PC-3 (cell line): ENCODE measurements around the gene PRMT1. TPM values are rescaled to one million over a fixed set of nuclear protein-coding genes. Genes with fewer than 3 reads are reported as not detected.

Experiments
- ATAC-seq: fragments of 200-7000 bp; cut with Tn5 transposase; 2 replicates; pipeline ENCODE4 v1.9.1; 2020; ENCODE audit warnings: mild to moderate bottlenecking, moderate library complexity
- BruUV-seq: library from RNA; stranded (reverse); fragments of 400-500 nt; replicated peaks from 2 replicates; lab custom pipeline; 2021; lab: Mats Ljungman, UMichigan
- CTCF ChIA-PET: fragments of 300-600 bp; sonication (Branson Sonifier 250); formaldehyde crosslinking; loops from one replicate; lab custom pipeline; 2022; ENCODE audit warnings: antibody characterized with exemption; lab: Charles Lee
- POLR2A ChIA-PET: fragments of 300-600 bp; sonication (Branson Sonifier 250); formaldehyde crosslinking; loops from one replicate; lab custom pipeline; 2022; ENCODE audit warnings: antibody characterized with exemption; ENCODE audit not compliant: unreplicated experiment; lab: Charles Lee
- DNase-seq: peaks from one replicate; pipeline ENCODE4 v3.0.0-alpha.2; 2015
- H2AFZ ChIP-seq: fragments of 300-600 bp; sonication (generic); 2 replicates; pipeline ENCODE4 v1.6.0; 2016; ENCODE audit warnings: antibody characterized with exemption, low read length
- H3F3A ChIP-seq: fragments of 300-600 bp; sonication (generic); one replicate; pipeline ENCODE4 v1.6.0; 2017; ENCODE audit warnings: antibody characterized with exemption, low read length, control low read depth, mild to moderate bottlenecking; ENCODE audit not compliant: unreplicated experiment
- H3K27ac ChIP-seq: fragments of 300-600 bp; sonication (generic); 2 replicates; pipeline ENCODE4 v1.5.1; 2016; ENCODE audit warnings: mild to moderate bottlenecking, low read length
- H3K27me3 ChIP-seq: fragments of 300-600 bp; sonication (generic); 2 replicates; pipeline ENCODE4 v1.6.1; 2016; ENCODE audit warnings: low read length, mixed read lengths
- H3K36me3 ChIP-seq: fragments of 300-600 bp; sonication (generic); 2 replicates; pipeline ENCODE4 v1.6.1; 2016; ENCODE audit warnings: low read depth, mixed run types, low read length, mixed read lengths
- H3K4me1 ChIP-seq: fragments of 300-600 bp; sonication (generic); 2 replicates; pipeline ENCODE4 v1.5.1; 2016; ENCODE audit warnings: low read length; ENCODE audit not compliant: insufficient read depth
- H3K4me2 ChIP-seq: fragments of 300-600 bp; sonication (generic); 2 replicates; pipeline ENCODE4 v1.6.0; 2016; ENCODE audit warnings: low read length
- H3K4me3 ChIP-seq: fragments of 300-600 bp; sonication (generic); 2 replicates; pipeline ENCODE4 v1.5.1; 2016; ENCODE audit warnings: mild to moderate bottlenecking, low read length, mixed read lengths
- H3K79me2 ChIP-seq: fragments of 300-600 bp; sonication (generic); 2 replicates; pipeline ENCODE4 v1.6.1; 2017; ENCODE audit warnings: low read length, mixed read lengths
- H3K9ac ChIP-seq: fragments of 300-600 bp; sonication (generic); 2 replicates; pipeline ENCODE4 v1.6.0; 2016; ENCODE audit warnings: mild to moderate bottlenecking, low read length
- H3K9me2 ChIP-seq: fragments of 300-600 bp; sonication (generic); replicated peaks from 2 replicates; pipeline ENCODE4 v1.6.1; 2016; ENCODE audit warnings: mixed run types, low read length, mixed read lengths
- H3K9me3 ChIP-seq: fragments of 300-600 bp; sonication (generic); 2 replicates; pipeline ENCODE4 v1.6.1; 2016; ENCODE audit warnings: low read length, mixed read lengths
- H4K20me1 ChIP-seq: fragments of 300-600 bp; sonication (generic); 2 replicates; pipeline ENCODE4 v1.6.1; 2016; ENCODE audit warnings: low read length, mixed read lengths
- CTCF ChIP-seq: fragments of 300-600 bp; sonication (generic); conservative IDR thresholded peaks from 2 replicates; pipeline ENCODE4 v1.5.1; 2017; ENCODE audit warnings: antibody characterized with exemption, low read depth, mild to moderate bottlenecking, low read length
- EZH2 ChIP-seq: fragments of 300-600 bp; sonication (generic); IDR thresholded peaks from one replicate; pipeline ENCODE4 v1.6.1; 2017; ENCODE audit warnings: antibody characterized with exemption, mild to moderate bottlenecking, low read length; ENCODE audit not compliant: unreplicated experiment
- EZH2phosphoT487 ChIP-seq: fragments of 300-600 bp; sonication (generic); IDR thresholded peaks from 2 replicates; pipeline ENCODE4 v1.6.1; 2018; ENCODE audit warnings: mild to moderate bottlenecking, antibody characterized with exemption, low read length, borderline replicate concordance
- intact Hi-C: fragments of 100-400 bp; cut with micrococcal nuclease; formaldehyde crosslinking; loops from 2 replicates; pipeline ENCODE4 v1.9.0; 2023
- total RNA-seq: library from RNA; depleted of rRNA; stranded (reverse); fragments of >200 nt; gene quantifications from 2 replicates; pipeline ENCODE4 v1.2.3, GENCODE V29; 2014

The PRMT1 gene
- total RNA-seq, 1 experiment from 2014 or later: 625 TPM

- Histone ChIP-seq H3K27ac (no peak overlapping the region), H3K36me3 (peaks cover 57% of the 10 kb centered on the region), H3K4me1 (no peaks in the 10 kb centered on the region), H3K27me3 (no peaks in the 10 kb centered on the region), H3K9me2 (no peaks in the 10 kb centered on the region), H4K20me1 (0 out of 2 replicates have a peak, but pooled peaks cover 3% of the 10 kb centered on the region), H3K4me3 (no peak overlapping the region), H3K9ac (no peak overlapping the region), H3K4me2 (no peak overlapping the region), H2AFZ (no peak overlapping the region), H3K9me3 (no peaks in the 10 kb centered on the region), H3K79me2 (no peaks in the 10 kb centered on the region; the same call in 1 of the 2 replicates), H3F3A (no peaks in the 10 kb centered on the region)
- CTCF ChIA-PET: no interaction called here
- POLR2A ChIA-PET: interaction anchor here (0.5 kb wide), 1 partner anchor 9 kb away, joined by 11 read pairs; no protein-coding TSS in a partner anchor
- no peak for TF ChIP-seq EZH2
- TF ChIP-seq EZH2phosphoT487: no peak
- TF ChIP-seq CTCF: no peak
- BruUV-seq: no TSS peak
- intact Hi-C loops: no loop called here
- DNase-seq: no peak
- ATAC-seq: no peak
Measured at GRCh38 chr19:49657493-49658138, 19.5 kb upstream of the PRMT1 start.

GRCh38 chr19:49658139-49658517 is 18.9 kb upstream of the PRMT1 start:
- ChIA-PET POLR2A (no interaction called here), CTCF (no interaction called here)
- TF ChIP-seq CTCF (no peak), EZH2phosphoT487 (no peak), EZH2 (no peak)
- no peak for ATAC-seq
- Histone ChIP-seq H3K27me3 (no peaks in the 10 kb centered on the region), H3K9me2 (no peaks in the 10 kb centered on the region), H3K4me2 (no peak overlapping the region), H4K20me1 (0 out of 2 replicates have a peak, but pooled peaks cover 3% of the 10 kb centered on the region), H3K27ac (no peak overlapping the region), H3K36me3 (peaks cover 52% of the 10 kb centered on the region), H3K4me3 (no peak overlapping the region), H3K4me1 (no peaks in the 10 kb centered on the region), H3K9me3 (no peaks in the 10 kb centered on the region), H2AFZ (no peak overlapping the region), H3F3A (no peaks in the 10 kb centered on the region), H3K79me2 (peaks cover 1% of the 10 kb centered on the region; the same call in 1 of the 2 replicates), H3K9ac (no peak overlapping the region)
- no peak for DNase-seq
- intact Hi-C loops: no loop called here
- TSS peak; percentile 25 for BruUV-seq
